IMR-90 (cell line): ENCODE measurements around the gene CEBPG. TPM values are rescaled to one million over a fixed set of nuclear protein-coding genes. Genes with fewer than 3 reads are reported as not detected.

ENCODE experiments used
- ATAC-seq: fragments of 200-7000 bp; cut with Tn5 transposase; 2 replicates; pipeline ENCODE4 v1.9.1; 2020; ENCODE audit warnings: low read depth, mild to moderate bottlenecking, moderate library complexity
- BruUV-seq: library from RNA; stranded (reverse); fragments of 400-500 nt; replicated peaks from 2 replicates; lab custom pipeline; 2021; lab: Mats Ljungman, UMichigan
- CTCF ChIA-PET: fragments of 300-600 bp; formaldehyde crosslinking; extraction: SDS; loops from one replicate; lab custom pipeline; 2021; ENCODE audit warnings: antibody characterized with exemption; lab: Yijun Ruan, JAX
- POLR2A ChIA-PET: fragments of 300-600 bp; sonication (Branson Sonifier 250); formaldehyde crosslinking; loops from one replicate; lab custom pipeline; 2022; ENCODE audit warnings: antibody characterized with exemption; ENCODE audit not compliant: unreplicated experiment; lab: Charles Lee
- DNase-seq: peaks from one replicate; pipeline ENCODE4 v3.0.0; 2013
- H2AFZ ChIP-seq: replicated peaks from 2 replicates; pipeline ENCODE3; 2013; ENCODE audit warnings: low read length, mild to moderate bottlenecking; ENCODE audit not compliant: poor library complexity
- H2AK5ac ChIP-seq: 2 replicates; pipeline ENCODE4 v1.6.1; 2013; ENCODE audit warnings: low read depth, low read length, inconsistent platforms
- H2AK9ac ChIP-seq: replicated peaks from 2 replicates; pipeline ENCODE3; 2013; ENCODE audit warnings: mild to moderate bottlenecking, low read depth, low read length, moderate library complexity; ENCODE audit not compliant: poor library complexity
- H2BK120ac ChIP-seq: 2 replicates; pipeline ENCODE4 v1.6.1; 2013; ENCODE audit warnings: low read depth, low read length, inconsistent platforms
- H2BK15ac ChIP-seq: 3 replicates; pipeline ENCODE4 v1.6.1; 2013; ENCODE audit warnings: low read depth, low read length, inconsistent platforms
- H2BK20ac ChIP-seq: 2 replicates; pipeline ENCODE4 v1.6.1; 2013; ENCODE audit warnings: low read depth, mild to moderate bottlenecking, inconsistent platforms, low read length, moderate library complexity
- H2BK5ac ChIP-seq: 2 replicates; pipeline ENCODE4 v1.6.1; 2013; ENCODE audit warnings: mild to moderate bottlenecking, low read depth, low read length, inconsistent platforms; ENCODE audit not compliant: poor library complexity, severe bottlenecking
- H3K14ac ChIP-seq: replicated peaks from 2 replicates; pipeline ENCODE4 v1.6.1; 2013; ENCODE audit warnings: low read depth, low read length, inconsistent platforms
- H3K18ac ChIP-seq: 2 replicates; pipeline ENCODE4 v1.6.1; 2013; ENCODE audit warnings: low read depth, low read length, control low read depth
- H3K23ac ChIP-seq: 2 replicates; pipeline ENCODE4 v1.6.1; 2013; ENCODE audit warnings: low read depth, low read length, inconsistent platforms
- H3K27ac ChIP-seq: 2 replicates; pipeline ENCODE4 v1.5.1; 2013; ENCODE audit warnings: mild to moderate bottlenecking, control low read depth, low read length; ENCODE audit not compliant: insufficient read depth
- H3K27me3 ChIP-seq: 2 replicates; pipeline ENCODE4 v1.6.1; 2013; ENCODE audit warnings: low read length; ENCODE audit not compliant: control insufficient read depth, insufficient read depth
- H3K36me3 ChIP-seq: 2 replicates; pipeline ENCODE4 v1.6.1; 2013; ENCODE audit warnings: low read length, mixed read lengths; ENCODE audit not compliant: control insufficient read depth, insufficient read depth
- H3K4ac ChIP-seq: 2 replicates; pipeline ENCODE4 v1.6.1; 2013; ENCODE audit warnings: low read depth, low read length, inconsistent platforms
- H3K4me1 ChIP-seq: 2 replicates; pipeline ENCODE4 v1.6.1; 2013; ENCODE audit warnings: low read length, mixed read lengths; ENCODE audit not compliant: control insufficient read depth, insufficient read depth
- H3K4me2 ChIP-seq: 2 replicates; pipeline ENCODE4 v1.6.1; 2013; ENCODE audit warnings: low read depth, mild to moderate bottlenecking, control low read depth, low read length, moderate library complexity
- H3K4me3 ChIP-seq: 2 replicates; pipeline ENCODE4 v1.5.1; 2013; ENCODE audit warnings: low read depth, mild to moderate bottlenecking, control low read depth, low read length, moderate library complexity; ENCODE audit not compliant: insufficient read depth
- H3K56ac ChIP-seq: 2 replicates; pipeline ENCODE4 v1.6.1; 2013; ENCODE audit warnings: low read length, inconsistent platforms; ENCODE audit not compliant: insufficient read depth; ENCODE audit errors: extremely low read depth
- H3K79me1 ChIP-seq, 2 experiments: 2 replicates each; pipeline ENCODE4 v1.6.1; 2013; ENCODE audit warnings: low read length in 2 of 2, inconsistent platforms in 1 of 2, low read depth in 1 of 2
- H3K9ac ChIP-seq: 2 replicates; pipeline ENCODE4 v1.6.1; 2013; ENCODE audit warnings: low read depth, low read length, control low read depth
- H3K9me1 ChIP-seq: 2 replicates; pipeline ENCODE4 v1.6.1; 2013; ENCODE audit warnings: low read length, inconsistent platforms; ENCODE audit not compliant: insufficient read depth
- H3K9me3 ChIP-seq: 2 replicates; pipeline ENCODE4 v1.6.1; 2013; ENCODE audit warnings: low read length; ENCODE audit not compliant: control insufficient read depth, insufficient read depth
- H4K20me1 ChIP-seq: 2 replicates; pipeline ENCODE4 v1.6.1; 2013; ENCODE audit warnings: low read length, inconsistent platforms; ENCODE audit not compliant: insufficient read depth
- H4K5ac ChIP-seq: 2 replicates; pipeline ENCODE4 v1.6.1; 2013; ENCODE audit warnings: mild to moderate bottlenecking, low read depth, low read length, control low read depth
- H4K8ac ChIP-seq, 2 experiments: 2 replicates each; pipeline ENCODE4 v1.6.1; 2013; ENCODE audit warnings: low read depth in 2 of 2, low read length in 2 of 2, control low read depth in 1 of 2, inconsistent platforms in 1 of 2
- H4K91ac ChIP-seq: 2 replicates; pipeline ENCODE4 v1.6.1; 2013; ENCODE audit warnings: low read depth, low read length, inconsistent platforms; ENCODE audit not compliant: insufficient read depth
- BHLHE40 ChIP-seq: fragments of 150-350 bp; IDR thresholded peaks from 2 replicates; pipeline ENCODE4 v1.6.1; 2016; ENCODE audit warnings: mild to moderate bottlenecking, low read depth, low read length
- CEBPB ChIP-seq: IDR thresholded peaks from 2 replicates; pipeline ENCODE4 v1.6.1; 2012; ENCODE audit warnings: low read depth, low read length, improper control_type of control experiment
- CHD1 ChIP-seq: IDR thresholded peaks from 2 replicates; pipeline ENCODE4 v1.6.1; 2012; ENCODE audit warnings: low read depth, low read length, improper control_type of control experiment
- CTCF ChIP-seq: conservative IDR thresholded peaks from 2 replicates; pipeline ENCODE4 v1.5.1; 2012; ENCODE audit warnings: mild to moderate bottlenecking, low read depth, low read length, improper control_type of control experiment
- ELK1 ChIP-seq: fragments of 150-350 bp; IDR thresholded peaks from 2 replicates; pipeline ENCODE4 v1.6.1; 2016; ENCODE audit warnings: low read depth, mild to moderate bottlenecking, low read length, moderate library complexity, borderline replicate concordance
- FOS ChIP-seq: fragments of 150-350 bp; IDR thresholded peaks from 2 replicates; pipeline ENCODE4 v1.6.1; 2016; ENCODE audit warnings: low read depth, low read length
- MAZ ChIP-seq: IDR thresholded peaks from 2 replicates; pipeline ENCODE4 v1.6.1; 2012; ENCODE audit warnings: low read depth, mild to moderate bottlenecking, low read length, improper control_type of control experiment, moderate library complexity, borderline replicate concordance
- MXI1 ChIP-seq: IDR thresholded peaks from 2 replicates; pipeline ENCODE4 v1.6.1; 2012; ENCODE audit warnings: low read depth, mild to moderate bottlenecking, low read length, moderate library complexity, borderline replicate concordance
- NFE2L2 ChIP-seq: fragments of 150-350 bp; IDR thresholded peaks from 2 replicates; pipeline ENCODE4 v1.6.1; 2016; ENCODE audit warnings: low read depth, mild to moderate bottlenecking, low read length
- RAD21 ChIP-seq: IDR thresholded peaks from 2 replicates; pipeline ENCODE4 v1.6.1; 2012; ENCODE audit warnings: low read length, improper control_type of control experiment
- RCOR1 ChIP-seq: IDR thresholded peaks from 2 replicates; pipeline ENCODE4 v1.6.1; 2012; ENCODE audit warnings: mild to moderate bottlenecking, low read length, improper control_type of control experiment; ENCODE audit not compliant: insufficient replicate concordance
- RFX5 ChIP-seq: IDR thresholded peaks from 2 replicates; pipeline ENCODE4 v1.8.0; 2012; ENCODE audit warnings: low read depth, mild to moderate bottlenecking, low read length, moderate library complexity
- SMC3 ChIP-seq: fragments of 150-350 bp; IDR thresholded peaks from 2 replicates; pipeline ENCODE4 v1.6.1; 2016; ENCODE audit warnings: low read depth, mild to moderate bottlenecking, antibody characterized with exemption, low read length, moderate library complexity
- WGBS, 2 experiments: methylation state at CpG; one replicate each; pipeline versions ENCODE4 v1.1.5 to v1.1.7; 2013; ENCODE audit warnings: missing lambda C conversion rate in 2 of 2; ENCODE audit not compliant: insufficient read length in 1 of 2; ENCODE audit errors: extremely low coverage in 2 of 2; 5-methylcytosine and 5-hydroxymethylcytosine counted together
- dilution Hi-C: fragments of 300-500 bp; cut with HindIII; formaldehyde crosslinking; loops from one replicate; pipeline ENCODE4 v1.14.3; 2018; ENCODE audit warnings: low sequenced_read_pairs; ENCODE audit not compliant: unreplicated experiment
- in situ Hi-C: fragments of 300-500 bp; cut with MboI; formaldehyde crosslinking; loops from 3 replicates; pipeline ENCODE4 v1.14.3; 2019; ENCODE audit warnings: low sequenced_read_pairs, inconsistent platforms, mixed read lengths
- intact Hi-C: fragments of 100-400 bp; cut with micrococcal nuclease; formaldehyde crosslinking; loops from 2 replicates; pipeline ENCODE4 v1.10.0; 2022
- polyA plus RNA-seq, 3 experiments: library from polyadenylated mRNA; depleted of rRNA; stranded (reverse); fragments of >200 nt; gene quantifications; 2 replicates each; pipeline ENCODE4 v1.2.3, GENCODE V29; 2012; ENCODE audit warnings: low replicate concordance in 1 of 3
- total RNA-seq: library from RNA; depleted of rRNA; stranded (reverse); fragments of >200 nt; gene quantifications from 2 replicates; pipeline ENCODE4 v1.2.3, GENCODE V29; 2012

Gene CEBPG
- total and polyA plus RNA-seq, 2 of the 4 experiments (the other 2 are of a cell fraction), result 9.2 to 14.3 TPM

GRCh38 chr19:33329736-33330135 lies 43.8 kb upstream of the CEBPG start:
- no peak for ATAC-seq
- Histone ChIP-seq H3K18ac (no peak overlapping the region), H3K27me3 (no peaks in the 10 kb centered on the region), H3K4me2 (no peak overlapping the region), H2BK120ac (no peak overlapping the region), H3K4me3 (no peak overlapping the region), H4K8ac (no peak overlapping the region), H2AFZ (no peak overlapping the region), H3K9me1 (no peaks in the 10 kb centered on the region), H3K79me1 (no peaks in the 10 kb centered on the region), H2BK20ac (no peak overlapping the region), H4K20me1 (no peaks in the 10 kb centered on the region), H2AK9ac (no peak overlapping the region), H3K9me3 (peaks cover 3% of the 10 kb centered on the region), H4K5ac (no peak overlapping the region), H3K9ac (no peak overlapping the region), H3K36me3 (no peaks in the 10 kb centered on the region), H3K14ac (no peak overlapping the region), H2BK15ac (no peak overlapping the region), H3K4ac (no peak overlapping the region), H2AK5ac (no peak overlapping the region), H2BK5ac (no peak overlapping the region), H3K27ac (no peak overlapping the region), H3K56ac (no peak overlapping the region), H3K23ac (no peak overlapping the region), H4K91ac (no peak overlapping the region), H3K4me1 (no peaks in the 10 kb centered on the region)
- no peak for DNase-seq
- in situ Hi-C loops (no loop called here), dilution Hi-C loops (no loop called here), intact Hi-C loops (no loop called here)
- no TSS peak for BruUV-seq
- CTCF ChIA-PET, result no interaction called here
- TF ChIP-seq ELK1 (no peak), RFX5 (no peak), MXI1 (no peak), BHLHE40 (no peak), MAZ (no peak), RAD21 (no peak), RCOR1 (no peak), FOS (no peak), NFE2L2 (no peak), CTCF (no peak), CHD1 (no peak), SMC3 (no peak), CEBPB (no peak)
- POLR2A ChIA-PET, result no interaction called here
- WGBS, 2 experiments, result 30% methylated on average over 3 of the region's 4 CpGs; no CpG with 5 or more reads in 1 of the 2 experiments
